Measurements from ENCODE around the gene THSD7B.

THSD7B gene

DNA sequence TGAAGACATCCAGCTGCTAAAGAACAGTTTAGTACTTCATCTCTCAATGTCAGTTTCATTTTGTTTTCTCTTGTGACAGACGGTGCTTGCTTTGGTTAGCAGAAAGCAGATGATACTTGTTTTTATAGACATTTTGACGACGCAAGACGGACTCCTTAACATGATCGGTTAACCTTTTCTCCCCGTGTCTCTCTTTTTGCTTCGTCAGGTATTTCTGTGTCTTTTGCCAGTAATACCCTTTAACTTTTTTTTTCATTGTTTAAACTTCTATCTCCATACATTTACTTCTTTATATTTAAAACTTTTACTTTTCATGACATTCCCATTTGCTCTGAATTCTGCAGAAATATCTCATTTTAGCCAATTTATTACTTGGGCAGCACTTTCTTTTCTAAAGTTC is 57.9 kb downstream of the THSD7B start:
- DNase-seq (ENCODE audit: low spot score): no peak

GRCh38 chr2:136828162-136828561 is 62.8 kb downstream of the THSD7B start:
- no peak for DNase-seq (ENCODE audit: low spot score)

GRCh38 chr2:136828774-136829173 is 63.4 kb downstream of the THSD7B start:
- DNase-seq (ENCODE audit: low spot score): no peak

- DNase-seq (ENCODE audit: low spot score): no peak
Observed at GRCh38 chr2:136844546-136844945, 79.2 kb downstream of the THSD7B start.

DNA sequence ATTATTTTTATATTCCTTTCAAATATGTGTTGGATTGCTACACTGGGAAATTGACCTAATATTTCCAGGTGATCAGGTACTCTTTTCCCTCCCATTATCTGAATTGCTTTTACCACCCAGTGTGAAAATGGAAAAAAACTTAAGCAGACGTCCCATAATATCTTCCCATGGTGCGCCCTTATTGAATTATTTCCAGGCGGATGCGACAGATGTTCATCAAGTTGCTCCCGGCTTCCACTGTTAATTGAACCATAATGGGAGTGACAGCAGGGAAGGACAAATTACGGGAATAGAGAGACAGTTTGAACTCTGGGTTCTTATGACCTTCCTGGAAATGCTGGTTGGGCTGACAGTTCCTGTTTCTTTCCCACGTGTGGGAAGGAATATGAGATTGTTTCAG is 93.3 kb downstream of the THSD7B start:
- no peak for DNase-seq (ENCODE audit: low spot score)

DNA sequence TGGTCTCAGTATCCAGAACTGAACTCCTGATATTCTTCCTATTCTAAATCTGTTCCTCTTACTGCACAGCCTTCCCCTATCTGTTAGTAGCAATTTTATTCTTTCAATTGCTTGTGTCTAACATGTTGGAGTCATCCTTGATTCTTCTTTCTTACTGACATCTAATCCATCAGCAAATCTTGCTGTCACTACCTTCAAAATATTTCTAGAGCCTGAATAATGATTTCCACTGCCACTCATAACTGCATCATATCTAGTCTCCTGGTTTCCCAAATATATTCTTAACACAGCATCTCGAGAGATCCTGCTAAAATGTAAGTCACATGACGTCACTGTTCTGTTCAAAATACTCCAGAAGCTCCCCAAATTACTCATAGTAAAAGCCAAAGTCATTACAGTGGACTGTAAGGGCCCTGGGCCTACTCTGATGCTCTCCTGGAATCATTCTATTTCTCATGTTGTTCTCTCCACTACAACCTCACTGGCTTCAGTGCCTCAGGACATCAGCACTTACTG is 95.2 kb downstream of the THSD7B start:
- DNase-seq (ENCODE audit: low spot score): no peak

GRCh38 chr2:136863468-136863867 is 98.1 kb downstream of the THSD7B start:
- no peak for DNase-seq (ENCODE audit: low spot score)

GRCh38 chr2:136863874-136864273 is 98.5 kb downstream of the THSD7B start:
- no peak for DNase-seq (ENCODE audit: low spot score)

DNA sequence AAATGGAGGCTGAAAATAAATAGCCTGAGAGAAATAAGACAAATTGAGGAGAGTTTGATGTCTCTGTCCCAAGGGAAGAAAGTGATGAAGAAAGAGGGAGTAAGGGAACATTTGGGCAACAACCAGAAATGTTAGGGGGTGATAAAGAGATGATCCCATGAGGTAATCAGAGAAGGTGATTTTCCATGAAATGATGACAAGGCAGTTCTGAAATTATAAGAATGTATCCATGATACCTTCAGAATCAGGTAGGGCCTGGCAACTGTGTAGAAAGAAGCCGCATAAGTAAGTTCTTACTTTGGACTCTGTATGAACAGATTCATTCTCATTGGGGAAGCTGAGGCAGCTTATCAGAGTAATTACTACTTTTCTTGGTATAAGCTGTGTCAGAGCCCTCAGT is 106.1 kb downstream of the THSD7B start:
- DNase-seq (ENCODE audit: low spot score): no peak

DNA sequence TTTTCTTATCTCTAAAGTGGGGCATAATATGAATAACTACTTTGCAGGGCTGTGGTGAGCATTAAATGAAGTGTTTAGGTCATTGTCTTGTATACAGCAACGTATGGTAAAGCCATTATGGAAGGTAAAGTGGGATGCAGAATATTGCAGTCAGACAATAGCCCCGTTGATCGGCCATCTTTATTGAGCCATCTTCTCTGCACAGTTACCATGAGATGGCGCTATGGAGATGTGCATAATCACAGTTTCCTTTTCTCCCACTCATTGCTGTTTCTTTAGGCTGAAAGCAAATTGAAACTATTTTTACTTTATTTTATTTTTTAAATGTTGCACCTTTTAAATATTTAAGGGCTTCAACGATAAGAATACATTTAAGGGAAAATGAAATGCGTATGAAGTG is 108.9 kb downstream of the THSD7B start:
- no peak for DNase-seq (ENCODE audit: low spot score)

GRCh38 chr2:136891100-136891499 is 125.8 kb downstream of the THSD7B start:
- no peak for DNase-seq (ENCODE audit: low spot score)

- DNase-seq (ENCODE audit: low spot score): no peak
Observed at GRCh38 chr2:136894007-136894634, 128.8 kb downstream of the THSD7B start.

GRCh38 chr2:136901732-136902131 is 136.4 kb downstream of the THSD7B start:
- no peak for DNase-seq (ENCODE audit: low spot score)

GRCh38 chr2:136905779-136906178 is 140.4 kb downstream of the THSD7B start:
- no peak for DNase-seq (ENCODE audit: low spot score)

- no peak for DNase-seq (ENCODE audit: low spot score)
Observed at GRCh38 chr2:136909777-136910176, 144.4 kb downstream of the THSD7B start.

DNA sequence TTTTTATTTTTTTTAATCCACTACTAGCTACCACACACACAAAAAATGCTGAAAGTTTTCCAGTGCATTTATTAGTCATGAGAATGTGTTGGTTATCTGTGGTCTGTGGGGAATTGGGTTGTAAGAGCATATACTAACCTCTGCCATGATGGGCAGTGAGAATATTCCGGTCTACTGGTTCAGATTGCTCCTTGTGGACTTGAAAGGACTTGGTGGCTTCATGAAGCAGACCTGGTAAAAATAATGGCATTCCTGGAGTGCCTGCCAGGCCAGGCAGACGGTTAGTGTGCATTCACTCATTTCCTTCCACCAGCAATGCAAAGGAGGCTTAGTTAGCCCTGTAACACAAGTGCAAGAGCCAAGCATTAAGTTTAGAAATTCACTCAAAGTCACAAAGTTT is 150.8 kb downstream of the THSD7B start:
- no peak for DNase-seq (ENCODE audit: low spot score)

DNA sequence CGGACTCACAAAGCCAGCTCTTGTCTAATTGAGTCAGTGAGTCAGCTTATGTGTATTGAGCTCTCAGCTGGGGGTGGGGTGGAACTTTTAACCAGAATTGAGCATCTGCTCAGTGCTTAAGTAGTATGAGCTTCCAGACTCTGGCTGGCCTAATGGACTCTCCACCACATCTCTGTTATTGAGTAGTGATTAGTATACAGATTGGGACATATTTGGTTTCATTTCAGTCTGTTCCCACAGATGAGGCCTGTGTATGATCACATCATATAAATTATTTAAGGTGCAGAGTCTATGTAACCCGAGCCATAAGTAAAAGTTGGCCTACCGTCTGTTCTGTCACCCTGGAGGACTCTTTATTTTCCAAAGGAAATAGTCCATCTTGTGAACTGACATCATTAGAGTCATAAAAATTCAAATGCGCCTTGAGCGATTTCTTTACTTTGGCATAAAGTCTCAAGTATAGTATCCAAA is 152.1 kb downstream of the THSD7B start:
- DNase-seq (ENCODE audit: low spot score): no peak

DNA sequence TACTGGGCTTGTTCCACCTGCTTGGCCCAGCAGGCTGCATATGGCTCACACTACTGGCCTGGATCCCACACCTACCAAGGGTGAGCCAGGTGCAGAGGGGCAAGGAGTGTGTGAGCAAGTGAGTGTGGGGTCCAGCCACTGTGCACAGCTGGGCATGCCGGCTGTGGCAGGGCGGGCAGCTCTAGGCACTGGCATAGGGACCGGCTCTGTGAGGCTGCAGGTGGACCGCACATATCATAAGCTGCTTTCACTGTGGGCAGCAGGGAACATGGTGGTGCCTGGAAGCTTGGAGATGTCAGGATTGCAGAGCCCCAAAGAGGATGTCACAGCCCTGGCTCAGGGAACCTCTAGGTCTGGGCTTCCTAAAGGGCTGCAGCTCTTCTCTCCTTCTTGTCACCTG is 154.3 kb downstream of the THSD7B start:
- DNase-seq (ENCODE audit: low spot score): no peak

GRCh38 chr2:136920652-136921333 is 155.4 kb downstream of the THSD7B start:
- no peak for DNase-seq (ENCODE audit: low spot score)

- DNase-seq (ENCODE audit: low spot score): no peak
Observed at GRCh38 chr2:136927156-136927555, 161.8 kb downstream of the THSD7B start.

DNA sequence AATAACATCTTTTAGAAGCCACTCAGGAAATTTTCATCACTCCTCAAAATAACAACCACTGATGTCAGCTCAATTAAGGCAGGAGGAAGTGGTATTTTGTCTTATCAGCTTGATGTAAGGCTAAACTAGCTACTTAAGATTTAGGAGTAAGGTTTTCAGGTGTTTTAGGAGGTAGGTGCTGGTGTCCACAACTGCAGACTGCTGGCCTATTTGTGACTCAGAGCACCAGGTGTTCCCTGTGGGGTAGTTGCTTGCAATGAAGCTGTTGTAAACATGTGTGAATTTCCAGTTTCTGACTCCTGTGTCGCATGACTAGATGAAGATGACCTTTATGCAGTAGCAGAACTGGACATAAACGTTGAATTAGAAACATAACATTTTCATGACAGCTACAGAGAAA is 164.2 kb downstream of the THSD7B start:
- DNase-seq (ENCODE audit: low spot score): no peak

DNA sequence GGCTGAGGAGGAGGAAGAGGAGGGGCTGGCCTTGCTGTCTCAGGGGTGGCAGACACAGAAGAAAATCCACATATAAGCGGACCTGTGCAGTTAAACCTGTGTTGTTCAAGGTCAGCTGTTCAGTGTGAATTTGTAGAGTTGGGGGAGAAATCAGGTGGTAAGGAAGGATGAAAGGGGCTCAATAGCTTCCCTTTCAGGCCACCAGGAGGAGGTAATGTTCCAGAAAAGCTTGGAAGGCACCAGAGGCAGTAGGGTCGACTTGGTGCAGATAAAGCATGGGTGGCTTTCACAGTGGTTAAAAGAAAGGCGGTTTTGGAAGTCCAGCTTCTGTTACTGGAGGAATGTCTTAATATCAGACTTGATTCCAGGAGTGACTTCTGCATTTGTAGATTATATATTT is 167.4 kb downstream of the THSD7B start:
- DNase-seq (ENCODE audit: low spot score): no peak

DNA sequence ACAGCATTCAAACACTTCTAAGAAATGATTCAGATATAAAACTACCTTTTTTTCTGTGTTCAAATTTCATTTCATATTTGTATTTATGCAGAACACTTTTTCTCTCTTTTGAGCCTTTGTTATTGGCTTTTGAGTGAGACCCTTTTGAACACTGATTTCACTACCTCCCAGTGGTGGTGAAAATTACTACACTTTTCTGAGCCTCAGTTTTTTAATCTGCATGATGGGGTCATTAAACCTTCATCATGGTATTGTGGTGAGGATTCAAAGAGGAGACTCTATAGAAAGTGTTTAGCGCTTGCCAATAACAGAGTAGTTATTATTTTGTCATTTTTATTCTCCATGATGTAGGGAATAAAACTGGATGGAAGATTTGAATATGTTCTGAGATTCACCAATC is 169.8 kb downstream of the THSD7B start:
- no peak for DNase-seq (ENCODE audit: low spot score)

- no peak for DNase-seq (ENCODE audit: low spot score)
Observed at GRCh38 chr2:136956050-136956449, 190.7 kb downstream of the THSD7B start.

Data from CD4-positive, alpha-beta T cell treated with Interleukin-15 for 4 hours (primary cell).